GM21576 (cell line): ENCODE data around the gene MGMT.

Experiments
- ATAC-seq: cut with Tn5 transposase; IDR thresholded peaks from one replicate; pipeline ENCODE4 v1.9.1; 2021; ENCODE audit warnings: mild to moderate bottlenecking, moderate library complexity; ENCODE audit not compliant: unreplicated experiment

MGMT gene

GRCh38 chr10:129704225-129704624, 237.2 kb downstream of the MGMT start:
- ATAC-seq = no peak

DNA sequence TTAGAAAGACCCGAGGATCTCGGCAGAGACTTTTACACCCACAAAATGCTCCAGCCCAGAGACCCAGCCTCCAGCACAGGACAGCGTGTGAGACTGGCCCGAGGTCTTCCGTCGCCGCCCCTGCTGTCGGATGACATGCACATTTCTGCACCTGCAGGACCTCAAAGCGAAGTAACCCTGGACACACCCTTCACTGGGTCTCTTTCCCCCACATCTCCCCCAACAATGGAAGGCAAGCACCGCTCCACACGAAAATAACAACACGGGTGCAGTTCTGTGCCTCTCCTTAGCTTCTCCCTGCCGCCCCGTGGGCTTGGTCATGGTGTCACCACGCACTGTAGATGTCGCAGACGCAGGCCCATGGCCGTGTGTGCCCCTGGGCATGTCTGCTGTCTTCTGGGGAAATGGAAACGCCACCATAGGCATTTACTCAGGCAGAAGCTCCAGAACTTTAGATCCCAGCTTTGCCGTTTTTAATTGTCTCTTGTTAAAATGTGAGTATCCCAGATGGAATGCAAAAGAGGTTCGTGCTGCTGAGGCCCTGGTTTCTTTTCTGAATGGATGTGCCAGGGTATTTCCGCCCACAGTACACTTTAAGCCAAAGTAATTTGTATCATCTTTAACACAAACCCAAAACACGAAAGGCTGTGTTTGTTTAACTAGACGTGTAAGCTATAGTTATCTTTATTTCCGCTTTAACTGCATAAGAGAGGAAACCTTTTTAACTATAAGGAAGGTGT, 237.9 kb downstream of the MGMT start:
- ATAC-seq = no peak

DNA sequence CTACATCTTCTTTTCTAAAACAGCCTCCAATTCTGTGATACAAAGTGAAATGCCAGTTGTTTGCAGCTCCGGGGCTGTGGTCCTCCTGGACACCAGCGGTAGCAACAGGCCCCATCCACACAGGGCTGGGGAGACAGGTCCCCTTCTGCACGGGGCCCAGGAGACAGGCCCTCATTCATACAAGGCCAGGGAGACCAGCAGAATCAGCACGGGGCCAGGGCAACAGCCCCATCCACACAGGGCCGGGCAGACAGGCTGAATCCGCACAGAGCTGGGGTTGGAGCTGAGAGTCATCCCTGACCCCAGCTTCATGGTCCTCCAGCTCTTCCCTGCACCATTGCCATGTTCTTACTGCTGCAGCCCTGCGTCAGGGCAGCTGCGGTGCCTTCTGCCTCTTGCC, 238.6 kb downstream of the MGMT start:
- no peak for ATAC-seq

- ATAC-seq = no peak
Observed at GRCh38 chr10:129706081-129706480, 239.0 kb downstream of the MGMT start.

GRCh38 chr10:129706523-129706922, 239.5 kb downstream of the MGMT start:
- ATAC-seq = no peak

GRCh38 chr10:129707406-129708388, 240.7 kb downstream of the MGMT start:
- no peak for ATAC-seq

DNA sequence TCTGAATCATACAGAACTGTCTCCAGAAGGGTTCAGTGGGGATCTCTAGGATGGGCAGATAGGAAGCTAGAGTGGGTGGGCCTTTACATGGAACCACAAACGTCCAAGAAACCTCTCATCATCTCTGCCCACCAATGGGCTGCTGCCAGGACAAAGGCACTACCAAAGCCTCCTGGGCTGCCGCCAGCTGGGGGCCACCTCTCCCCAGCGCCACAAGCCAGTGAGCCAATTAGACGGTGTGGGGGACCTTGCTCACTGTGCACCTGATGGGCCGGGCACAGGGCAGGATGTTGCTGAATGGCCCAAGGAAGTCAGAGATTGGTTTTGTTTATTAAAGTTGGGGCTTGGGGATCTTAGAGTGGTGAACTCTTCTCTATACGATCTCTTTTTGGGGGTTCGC, 242.1 kb downstream of the MGMT start:
- ATAC-seq = no peak

DNA sequence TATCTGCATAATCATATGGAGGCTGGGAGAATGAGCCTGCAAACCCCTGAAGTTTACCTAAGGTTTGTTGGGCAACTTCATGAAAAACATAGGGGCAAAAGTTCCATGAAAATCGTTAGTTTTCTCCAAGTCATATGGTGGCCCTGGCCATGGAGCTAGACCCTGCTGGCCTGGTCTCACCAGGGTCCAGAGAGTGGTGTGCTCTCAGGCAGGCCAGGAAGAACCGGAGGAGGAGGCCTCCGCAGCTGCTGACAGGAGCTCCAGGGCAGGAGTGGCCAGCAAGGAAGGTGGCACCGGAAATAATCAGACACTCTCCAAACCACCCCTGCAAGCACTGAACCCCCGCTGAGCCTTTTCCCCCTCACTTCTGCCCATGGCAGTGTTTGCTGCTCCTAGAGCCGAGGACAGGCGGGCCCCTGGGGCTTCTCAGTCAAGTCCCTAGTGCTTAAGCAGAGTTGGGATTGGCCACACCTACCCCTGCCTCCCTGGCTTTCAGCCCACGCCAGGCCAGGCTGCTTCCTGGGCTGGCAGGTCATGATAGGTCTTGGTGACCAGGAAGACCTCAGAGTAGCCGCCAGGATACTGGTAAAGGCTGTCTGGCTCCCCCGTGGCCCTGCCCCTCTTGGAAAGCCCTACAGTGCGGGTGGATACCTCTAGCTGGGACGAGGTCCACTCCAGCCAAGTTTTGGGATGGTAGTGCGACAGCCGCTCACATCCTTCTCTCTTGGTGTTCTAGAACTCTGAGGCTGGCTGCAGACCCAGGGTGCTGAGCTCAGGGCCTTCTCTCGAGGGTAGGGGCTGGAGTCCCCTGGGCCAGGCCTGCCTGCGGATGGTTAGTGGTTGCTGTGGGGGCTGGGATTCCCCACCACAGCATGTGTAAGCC, 242.8 kb downstream of the MGMT start:
- no peak for ATAC-seq

DNA sequence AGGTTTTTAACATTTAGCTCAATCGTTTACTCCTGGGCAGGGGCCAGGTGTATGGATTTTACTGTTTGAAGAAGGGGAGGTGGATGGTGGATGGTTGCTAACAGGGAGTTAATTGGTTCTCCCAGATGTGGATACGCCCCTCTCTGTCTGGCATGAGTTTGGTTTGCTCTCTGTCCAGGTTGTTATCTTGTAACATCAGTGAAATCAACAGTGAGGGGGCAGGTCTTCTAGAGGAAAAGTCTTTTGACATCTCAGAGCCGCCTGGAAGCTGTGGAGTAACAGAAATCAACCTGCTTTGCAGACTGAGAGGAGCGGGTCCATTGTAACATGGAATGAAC, 243.4 kb downstream of the MGMT start:
- no peak for ATAC-seq

DNA sequence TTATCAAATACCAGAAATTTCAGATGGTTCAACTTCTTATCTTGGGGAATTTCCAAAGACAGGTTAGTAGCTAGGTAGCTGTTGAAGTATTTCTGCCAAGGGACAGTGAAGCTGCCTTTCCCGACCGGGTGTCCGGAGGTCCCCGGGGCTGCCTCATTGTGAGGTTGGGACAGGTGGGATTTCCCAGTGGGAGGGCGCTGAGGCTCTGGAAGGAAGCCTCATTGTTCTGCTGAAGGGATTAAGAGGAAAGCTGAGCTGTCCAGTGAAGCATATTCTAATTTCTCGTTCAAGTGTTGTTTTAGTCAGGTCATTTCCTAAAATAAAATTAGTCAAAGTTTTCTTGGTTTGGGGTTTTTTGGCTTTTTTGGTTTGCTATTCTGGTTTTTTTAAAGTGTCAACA, 244.2 kb downstream of the MGMT start:
- no peak for ATAC-seq

GRCh38 chr10:129712000-129712399, 245.0 kb downstream of the MGMT start:
- ATAC-seq = no peak

GRCh38 chr10:129713659-129714265, 246.7 kb downstream of the MGMT start:
- no peak for ATAC-seq

DNA sequence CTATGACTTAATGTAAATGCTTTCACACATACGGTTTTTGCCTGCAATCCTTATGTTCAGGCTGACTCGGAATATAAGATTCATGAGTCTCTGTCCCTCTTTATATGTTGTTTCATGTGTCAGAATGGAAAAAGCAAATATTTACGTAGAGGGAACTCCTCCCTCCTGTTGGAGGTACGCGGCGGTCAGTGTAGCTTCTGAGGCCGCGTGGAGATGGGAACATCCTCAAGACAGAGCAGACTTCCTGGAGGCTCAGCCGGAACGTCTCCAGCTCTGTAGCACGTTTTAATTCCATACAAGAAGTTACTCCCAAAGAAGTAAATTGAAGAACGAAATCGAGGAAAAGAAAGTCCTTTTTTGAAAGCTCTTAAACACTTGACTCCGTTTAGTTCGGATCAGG, 248.8 kb downstream of the MGMT start:
- ATAC-seq = no peak

GRCh38 chr10:129716211-129716681, 249.2 kb downstream of the MGMT start:
- no peak for ATAC-seq

DNA sequence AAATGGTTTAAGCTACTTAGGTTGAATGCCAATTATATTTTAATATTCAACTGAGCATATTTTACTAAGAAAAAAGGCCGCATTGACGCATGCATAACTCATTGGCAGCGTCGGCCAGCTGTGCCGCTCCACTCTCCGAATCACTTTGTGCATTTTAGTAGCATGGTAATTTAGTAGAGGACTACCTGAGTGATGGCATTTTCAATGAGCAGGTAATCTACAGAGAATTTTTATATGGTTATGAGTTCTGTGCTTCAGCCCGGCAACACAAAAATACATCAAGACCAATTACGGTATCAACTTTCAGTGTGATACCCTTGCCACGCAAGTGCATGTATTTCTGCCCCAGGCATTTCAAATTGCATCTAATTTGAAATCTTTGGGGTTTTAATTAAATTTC, 249.8 kb downstream of the MGMT start:
- no peak for ATAC-seq

DNA sequence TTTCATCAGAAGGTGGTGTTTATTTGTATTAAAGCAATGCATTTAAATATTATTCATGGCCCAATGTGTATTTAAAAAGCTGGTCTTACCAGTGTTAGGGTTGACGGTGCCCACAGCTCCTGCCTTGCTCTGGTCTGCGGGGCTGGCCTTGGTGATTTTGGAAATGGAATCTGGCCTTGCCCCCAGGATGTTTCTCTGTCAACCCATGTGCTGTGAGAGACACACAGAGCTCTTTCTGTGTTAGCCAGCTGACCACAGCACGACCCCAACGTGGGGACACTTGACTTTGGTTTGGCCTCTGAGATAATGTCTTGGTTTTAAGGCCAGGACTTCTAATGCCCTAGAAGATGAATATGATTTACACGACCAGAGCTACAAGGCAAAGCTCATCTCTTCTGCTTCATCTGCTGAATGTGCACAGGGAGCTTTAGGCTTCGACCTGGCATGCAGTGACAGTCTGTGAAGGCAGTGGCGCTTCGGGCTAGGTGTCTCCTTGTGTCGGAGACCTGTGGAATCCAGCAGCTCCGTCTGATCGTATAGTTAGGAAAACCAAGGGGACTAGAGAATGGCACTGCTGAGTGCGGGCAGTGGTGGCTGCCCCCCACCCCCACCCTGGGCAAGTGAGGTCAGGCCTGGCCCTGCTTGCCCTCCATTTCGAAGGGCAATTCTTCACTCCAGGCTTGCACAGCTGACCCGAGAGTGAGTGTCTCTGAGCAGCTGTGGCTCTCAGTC, 250.9 kb downstream of the MGMT start:
- ATAC-seq = no peak

DNA sequence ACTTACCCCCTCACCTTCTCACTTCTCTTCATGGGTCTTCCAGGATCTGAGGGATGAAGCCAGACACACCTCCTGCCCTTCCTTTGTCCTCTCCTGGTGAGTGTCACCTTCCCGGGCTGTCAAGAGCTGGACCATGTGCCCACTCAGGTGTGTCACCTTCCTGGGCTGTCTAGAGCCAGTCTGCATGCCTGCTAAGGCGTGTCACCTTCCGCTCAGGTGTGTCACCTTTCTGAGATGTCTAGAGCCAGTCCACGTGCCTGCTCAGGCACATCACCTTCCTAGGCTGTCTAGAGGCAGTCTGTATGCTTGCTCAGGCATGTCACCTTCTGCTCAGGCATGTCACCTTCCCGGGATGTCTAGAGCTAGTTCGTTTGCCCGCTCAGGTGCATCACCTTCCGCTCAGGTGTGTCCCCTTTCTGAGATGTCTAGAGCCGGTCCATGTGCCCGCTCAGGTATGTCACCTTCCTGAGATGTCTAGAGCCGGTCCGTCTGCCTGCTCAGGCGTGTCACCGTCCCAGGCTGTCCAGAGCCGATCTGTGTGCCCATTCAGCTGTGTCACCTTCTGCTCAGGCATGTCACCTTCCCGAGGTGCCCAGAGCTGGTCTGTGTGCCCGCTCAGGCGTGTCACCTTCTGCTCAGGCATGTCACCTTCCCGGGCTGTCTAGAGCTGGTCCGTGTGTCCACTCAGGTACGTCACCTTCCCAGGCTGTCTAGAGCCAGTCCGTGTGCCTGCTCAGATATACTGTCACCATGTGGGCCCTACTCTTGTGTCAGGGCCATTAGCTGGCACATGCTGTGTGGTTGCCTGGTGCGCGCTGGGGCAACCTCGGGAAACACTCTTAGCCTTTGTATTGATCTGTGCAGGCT, 251.7 kb downstream of the MGMT start:
- no peak for ATAC-seq

DNA sequence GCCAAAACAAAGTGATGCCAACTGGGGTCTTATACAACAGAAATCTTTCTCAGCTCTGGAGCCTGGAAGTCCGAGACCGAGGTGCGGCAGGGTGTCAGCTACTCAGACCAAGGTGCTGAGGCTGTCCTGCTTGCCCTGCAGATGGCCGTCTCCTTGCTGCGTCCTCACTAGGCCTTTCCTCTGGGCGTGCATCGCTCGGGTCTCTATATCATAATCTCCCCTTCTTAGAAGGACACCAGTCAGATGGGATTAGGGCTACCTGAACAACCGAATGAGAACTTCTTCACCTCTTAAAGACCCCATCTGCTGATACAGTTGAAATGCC, 252.3 kb downstream of the MGMT start:
- ATAC-seq = no peak

- no peak for ATAC-seq
Observed at GRCh38 chr10:129719889-129720590, 253.0 kb downstream of the MGMT start.
